HEK293T (cell line): ENCODE measurements around the gene PLEKHA6.

Experiments
- CTCF ChIA-PET: fragments of 350-600 bp; formaldehyde crosslinking; extraction: SDS; loops from one replicate; lab custom pipeline; 2021; ENCODE audit warnings: antibody characterized with exemption, inconsistent platforms; lab: Yijun Ruan, JAX
- POLR2A ChIA-PET: fragments of 350-600 bp; formaldehyde crosslinking; extraction: SDS; loops from one replicate; lab custom pipeline; 2020; ENCODE audit warnings: antibody characterized with exemption, inconsistent platforms; lab: Yijun Ruan, JAX
- DNase-seq: peaks from one replicate; pipeline ENCODE4 v3.0.0; 2012; ENCODE audit warnings: mixed read lengths; ENCODE audit errors: extremely low spot score
- ARNT ChIP-seq: fragments of 450-650 bp; IDR thresholded peaks from 2 replicates; pipeline ENCODE4 v1.6.1; 2017; ENCODE audit warnings: mild to moderate bottlenecking
- BHLHE40 ChIP-seq: fragments of 450-650 bp; IDR thresholded peaks from 2 replicates; pipeline ENCODE4 v1.6.1; 2016; ENCODE audit warnings: mild to moderate bottlenecking, moderate library complexity, borderline replicate concordance
- CTBP1 ChIP-seq: fragments of 450-650 bp; IDR thresholded peaks from 2 replicates; pipeline ENCODE4 v1.6.1; 2016; ENCODE audit warnings: borderline replicate concordance
- ELF4 ChIP-seq: fragments of 450-650 bp; IDR thresholded peaks from 2 replicates; pipeline ENCODE4 v1.6.1; 2017; ENCODE audit warnings: antibody characterized with exemption
- FOXA1 ChIP-seq: fragments of 450-650 bp; IDR thresholded peaks from 2 replicates; pipeline ENCODE4 v1.6.1; 2016; ENCODE audit warnings: mild to moderate bottlenecking
- FOXK2 ChIP-seq: fragments of 450-650 bp; IDR thresholded peaks from 2 replicates; pipeline ENCODE4 v1.6.1; 2016; ENCODE audit warnings: mild to moderate bottlenecking
- FOXM1 ChIP-seq: fragments of 450-650 bp; IDR thresholded peaks from 2 replicates; pipeline ENCODE4 v1.6.1; 2017; ENCODE audit warnings: mild to moderate bottlenecking, borderline replicate concordance
- HDGF ChIP-seq: fragments of 450-650 bp; IDR thresholded peaks from 2 replicates; pipeline ENCODE4 v1.6.1; 2017; ENCODE audit warnings: antibody characterized with exemption, borderline replicate concordance
- L3MBTL2 ChIP-seq: fragments of 450-650 bp; conservative IDR thresholded peaks from 2 replicates; pipeline ENCODE4 v1.6.1; 2016; ENCODE audit warnings: mild to moderate bottlenecking
- LEF1 ChIP-seq: fragments of 450-650 bp; IDR thresholded peaks from 2 replicates; pipeline ENCODE4 v1.6.1; 2017; ENCODE audit warnings: mild to moderate bottlenecking, borderline replicate concordance
- NFRKB ChIP-seq: fragments of 450-650 bp; IDR thresholded peaks from 2 replicates; pipeline ENCODE4 v1.6.1; 2016; ENCODE audit warnings: mild to moderate bottlenecking, moderate library complexity
- SP1 ChIP-seq: fragments of 450-650 bp; IDR thresholded peaks from 2 replicates; pipeline ENCODE4 v1.6.1; 2017
- SUZ12 ChIP-seq: fragments of 450-650 bp; IDR thresholded peaks from 2 replicates; pipeline ENCODE4 v1.6.1; 2016; ENCODE audit warnings: mild to moderate bottlenecking
- TARDBP ChIP-seq: fragments of 450-650 bp; IDR thresholded peaks from 2 replicates; pipeline ENCODE4 v1.6.1; 2016
- ZNF384 ChIP-seq: fragments of 450-650 bp; IDR thresholded peaks from 2 replicates; pipeline ENCODE4 v1.6.1; 2016
- TF ChIP-seq, protein P1 (sequence below): fragments of 450-650 bp; IDR thresholded peaks from 2 replicates; pipeline ENCODE4 v1.6.1; 2016

The PLEKHA6 gene

GRCh38 chr1:204287466-204287891 is 72.2 kb downstream of the PLEKHA6 start:
- ChIA-PET CTCF (no interaction called here), POLR2A (no interaction called here)
- no peak for TF ChIP-seq L3MBTL2
- TF ChIP-seq FOXK2 = no peak
- no peak for TF ChIP-seq BHLHE40
- TF ChIP-seq, protein P1, sequence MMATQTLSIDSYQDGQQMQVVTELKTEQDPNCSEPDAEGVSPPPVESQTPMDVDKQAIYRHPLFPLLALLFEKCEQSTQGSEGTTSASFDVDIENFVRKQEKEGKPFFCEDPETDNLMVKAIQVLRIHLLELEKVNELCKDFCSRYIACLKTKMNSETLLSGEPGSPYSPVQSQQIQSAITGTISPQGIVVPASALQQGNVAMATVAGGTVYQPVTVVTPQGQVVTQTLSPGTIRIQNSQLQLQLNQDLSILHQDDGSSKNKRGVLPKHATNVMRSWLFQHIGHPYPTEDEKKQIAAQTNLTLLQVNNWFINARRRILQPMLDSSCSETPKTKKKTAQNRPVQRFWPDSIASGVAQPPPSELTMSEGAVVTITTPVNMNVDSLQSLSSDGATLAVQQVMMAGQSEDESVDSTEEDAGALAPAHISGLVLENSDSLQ = no peak
- TF ChIP-seq SP1 = no peak
- no peak for TF ChIP-seq CTBP1
- no peak for TF ChIP-seq FOXA1
- no peak for TF ChIP-seq ELF4
- no peak for TF ChIP-seq LEF1
- no peak for TF ChIP-seq NFRKB
- no peak for TF ChIP-seq SUZ12
- TF ChIP-seq HDGF = no peak
- no peak for DNase-seq

- no peak for DNase-seq
- no peak for TF ChIP-seq SP1
- no peak for TF ChIP-seq FOXM1
- CTCF ChIA-PET = interaction anchor here (0.7 kb wide), 1 partner anchor 112 kb away, joined by 5 read pairs; no protein-coding TSS in a partner anchor
- POLR2A ChIA-PET = no interaction called here
These were observed 72.8 kb downstream of the PLEKHA6 start for GRCh38 chr1:204286831-204287421.

DNA sequence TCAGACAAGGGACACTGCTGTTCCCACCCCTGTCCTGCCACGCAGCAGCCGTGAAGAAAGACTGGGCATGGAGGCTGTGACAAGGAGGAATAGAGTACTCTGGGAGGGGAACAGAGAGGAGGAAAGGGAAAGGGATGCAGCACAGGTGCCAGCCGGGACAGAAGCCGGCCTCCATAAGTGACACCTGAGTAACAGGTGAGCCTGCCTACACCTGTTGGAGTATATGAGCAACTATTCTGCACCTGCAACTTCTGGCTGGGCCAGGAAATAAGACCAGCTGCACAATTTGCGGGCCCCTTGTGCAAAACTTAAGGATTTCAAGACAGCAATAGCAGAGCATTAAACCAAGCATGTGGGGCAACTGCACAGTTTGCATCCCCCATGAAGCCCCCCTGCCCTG is 73.4 kb downstream of the PLEKHA6 start:
- CTCF ChIA-PET = interaction anchor here (0.7 kb wide), 1 partner anchor 112 kb away, joined by 5 read pairs; no protein-coding TSS in a partner anchor
- POLR2A ChIA-PET = no interaction called here

DNA sequence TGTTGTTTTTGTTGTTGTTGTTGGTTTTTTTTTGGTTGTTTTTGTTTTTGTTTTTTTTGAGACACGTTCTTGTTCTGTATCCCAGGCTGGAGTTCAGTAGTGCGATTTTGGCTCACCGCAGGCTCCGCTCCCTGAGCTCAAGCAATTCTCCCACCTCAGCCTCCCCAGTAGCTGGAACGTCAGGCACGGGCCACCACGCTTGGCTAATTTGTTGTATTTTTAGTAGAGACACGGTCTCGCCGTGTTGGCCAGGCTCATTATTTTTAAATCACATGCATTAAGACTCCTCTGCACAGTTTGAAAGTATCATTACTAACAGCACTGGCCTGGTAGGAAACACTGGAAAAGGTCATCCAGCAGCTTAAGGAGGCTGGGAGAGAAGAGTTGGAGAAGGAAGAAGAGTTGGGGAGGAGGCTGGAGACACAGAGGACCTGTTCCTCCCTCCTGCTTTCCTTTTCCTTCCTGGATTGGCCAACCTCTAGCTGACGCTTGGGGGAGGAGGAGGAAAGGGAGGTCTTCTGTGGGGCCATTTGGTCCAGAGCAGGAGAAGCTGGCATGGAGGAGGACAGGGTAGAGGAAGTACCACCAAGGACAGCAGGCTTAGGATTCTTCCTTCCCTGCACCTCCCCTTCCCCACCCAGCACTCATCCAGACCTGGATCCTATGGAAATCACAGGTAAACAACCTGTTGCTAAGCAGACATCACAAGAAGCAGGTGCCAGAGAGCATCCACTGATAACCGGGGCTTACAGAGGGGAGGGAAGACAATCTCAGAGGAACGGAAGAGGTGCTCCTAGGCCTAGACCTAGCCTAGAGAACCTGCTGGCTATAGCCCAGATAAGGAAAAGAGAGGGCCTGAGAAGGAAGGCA is 74.1 kb downstream of the PLEKHA6 start:
- no peak for DNase-seq
- TF ChIP-seq FOXM1 (no peak), SUZ12 (no peak), CTBP1 (no peak), LEF1 (no peak), FOXK2 (no peak), L3MBTL2 (no peak), BHLHE40 (no peak), HDGF (no peak), ZNF384 (no peak)
- ChIA-PET CTCF (no interaction called here), POLR2A (no interaction called here)

More for the DNA sequence above, 73.4 kb downstream of the PLEKHA6 start:
- TF ChIP-seq ELF4 (no peak), HDGF (no peak), NFRKB (no peak), ARNT (no peak), ZNF384 (no peak), FOXM1 (no peak), BHLHE40 (no peak), FOXK2 (no peak)
- DNase-seq = no peak

GRCh38 chr1:204284929-204285328 is 74.8 kb downstream of the PLEKHA6 start:
- ChIA-PET CTCF (no interaction called here), POLR2A (no interaction called here)
- no peak for TF ChIP-seq SP1
- no peak for TF ChIP-seq L3MBTL2
- no peak for TF ChIP-seq ELF4
- no peak for TF ChIP-seq ZNF384
- no peak for TF ChIP-seq BHLHE40
- TF ChIP-seq LEF1 = no peak
- no peak for TF ChIP-seq CTBP1
- TF ChIP-seq TARDBP = no peak
- no peak for TF ChIP-seq FOXA1
- TF ChIP-seq NFRKB = no peak
- no peak for TF ChIP-seq ARNT
- no peak for DNase-seq

DNA sequence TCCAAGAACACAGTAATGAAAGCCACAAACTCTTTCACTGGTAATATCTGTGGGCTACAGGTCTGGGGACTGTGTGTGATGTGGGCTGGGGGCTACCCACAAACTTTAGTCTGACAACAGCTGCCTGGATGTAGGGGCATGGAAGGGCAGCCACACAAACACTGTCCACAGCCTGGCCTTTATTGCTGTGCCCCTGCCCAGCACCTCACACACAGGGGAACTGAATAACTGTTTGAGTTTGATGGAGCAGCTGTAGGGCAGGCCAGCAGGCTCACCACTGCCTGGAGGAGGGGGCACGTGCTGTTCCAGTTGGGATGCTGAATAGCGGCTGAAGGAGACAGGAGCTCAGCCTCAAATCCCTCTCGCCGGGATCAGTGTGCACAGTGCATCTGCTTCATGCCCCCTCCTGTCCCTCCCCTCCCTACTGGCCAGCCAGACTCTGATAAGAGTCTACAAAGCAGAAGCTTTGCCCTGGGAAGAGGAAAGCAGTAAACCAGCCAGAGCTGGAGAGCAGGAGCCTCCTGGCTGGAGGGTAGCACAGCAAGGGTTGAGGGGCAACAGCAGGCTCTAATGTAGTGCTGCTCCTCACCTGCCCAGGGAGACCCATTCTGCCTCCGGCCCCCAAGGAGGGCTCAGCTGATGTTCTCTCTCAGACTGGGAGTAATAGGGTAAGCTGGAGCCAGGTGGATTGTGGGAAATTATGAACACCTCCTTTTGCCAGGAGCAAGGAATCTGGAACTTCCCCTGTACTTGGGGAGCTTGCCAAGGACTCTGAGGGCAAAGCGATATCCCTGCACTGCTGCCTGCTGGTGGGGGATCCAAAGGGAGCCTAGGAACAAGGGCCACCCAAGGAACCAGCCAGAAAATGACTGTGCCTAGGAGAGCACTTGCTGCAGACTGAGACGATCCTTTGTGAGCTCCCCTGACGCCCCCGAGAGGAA is 75.7 kb downstream of the PLEKHA6 start:
- ChIA-PET CTCF (interaction anchor here (1.4 kb wide), 1 partner anchor 27 kb away, joined by 4 read pairs; no protein-coding TSS in a partner anchor), POLR2A (no interaction called here)
- no peak for DNase-seq
- TF ChIP-seq ARNT = no peak
- TF ChIP-seq NFRKB = no peak
- TF ChIP-seq, protein P1 = no peak
- no peak for TF ChIP-seq LEF1
- no peak for TF ChIP-seq SUZ12
- TF ChIP-seq TARDBP = no peak
